ENCODE data around the gene PRDM10. TPM values are rescaled to one million over a fixed set of nuclear protein-coding genes. Genes with fewer than 3 reads are reported as not detected.
A peak's percentile ranks its signal among the peaks of the same experiment; 100 is the strongest.

Gene PRDM10
- total RNA-seq, 1 donor from 2014 or later, result 48.1 TPM

GRCh38 chr11:129910360-129910759 is 92.3 kb downstream of the PRDM10 start:
- no peak for TF ChIP-seq CTCF (IDR thresholded peaks at IDR 0.05)
- no peaks in the 10 kb centered on the region for H3K9me3 ChIP-seq
- no peak overlapping the region for H3K27ac ChIP-seq
- DNase-seq (ENCODE audit: low spot score in 2 of 2), result no peak
- no peaks in the 10 kb centered on the region for H3K4me1 ChIP-seq
- no peak overlapping the region for H3K4me3 ChIP-seq
- H3K36me3 ChIP-seq, result peaks cover 32 to 53% of the 10 kb centered on the region in 2 donors
- intact Hi-C loops (cut with DNase I), result no loop called here
- H3K27me3 ChIP-seq, result no peaks in the 10 kb centered on the region

- Histone ChIP-seq H3K36me3 (peaks cover 14 to 48% of the 10 kb centered on the region in 2 donors), H3K27ac (no peak overlapping the region), H3K27me3 (no peaks in the 10 kb centered on the region), H3K9me3 (no peaks in the 10 kb centered on the region), H3K4me1 (no peaks in the 10 kb centered on the region), H3K4me3 (no peak overlapping the region)
- TF ChIP-seq CTCF (IDR thresholded peaks at IDR 0.05), result no peak
- intact Hi-C loops (cut with DNase I), result no loop called here
- no peak for DNase-seq (ENCODE audit: low spot score in 2 of 2)
Observed at GRCh38 chr11:129905402-129905801, 97.2 kb downstream of the PRDM10 start.

- intact Hi-C loops (cut with DNase I), result loop anchor here (5.0 to 10.0 kb wide), 3 partner anchors 106 to 1019 kb away; partner anchors contain the start of genes PRDM10, SNX19 and ZBTB44
- peaks cover 0 to 9% of the 10 kb centered on the region in 2 donors for H3K4me1 ChIP-seq
- H3K4me3 ChIP-seq, result peak overlapping the region; percentile 94 to 96
- peaks cover 0 to 22% of the 10 kb centered on the region in 2 donors for H3K36me3 ChIP-seq
- no peak for TF ChIP-seq CTCF (IDR thresholded peaks at IDR 0.05)
- no peaks in the 10 kb centered on the region for H3K27me3 ChIP-seq
- DNase-seq (ENCODE audit: low spot score in 2 of 2), result no peak
- peak overlapping the region; percentile 55 to 78 for H3K27ac ChIP-seq
- no peaks in the 10 kb centered on the region for H3K9me3 ChIP-seq
Observed at GRCh38 chr11:129896062-129896461, 106.6 kb downstream of the PRDM10 start.

- no peaks in the 10 kb centered on the region for H3K27me3 ChIP-seq
- H3K4me3 ChIP-seq, result peak within 1 kb of the TSS; percentile 94 to 96
- intact Hi-C loops (cut with DNase I), result loop anchor here (2.0 to 10.0 kb wide), 4 partner anchors 107 to 1019 kb away; partner anchors contain the start of genes APLP2, PRDM10, SNX19 and ZBTB44
- H3K27ac ChIP-seq, result peak within 1 kb of the TSS; percentile 60 to 78
- TF ChIP-seq CTCF (IDR thresholded peaks at IDR 0.05), result no peak
- DNase-seq (ENCODE audit: low spot score in 2 of 2), result peak in 1 of 2 donors; percentile 93
- H3K9me3 ChIP-seq, result no peaks in the 10 kb centered on the region
- peaks cover 2 to 29% of the 10 kb centered on the region in 2 donors for H3K36me3 ChIP-seq
- H3K4me1 ChIP-seq, result peaks cover 0 to 9% of the 10 kb centered on the region in 2 donors
Observed at GRCh38 chr11:129895126-129896041, 107.3 kb downstream of the PRDM10 start, which contains the start of gene NFRKB. Gene NFRKB (minus strand): TSS chr11:129895578. CDS start chr11:129892849, 2,729 bp downstream.

GRCh38 chr11:129894278-129895125 is 108.1 kb downstream of the PRDM10 start:
- H3K27ac ChIP-seq, result peak overlapping the region; percentile 60 to 78
- no peaks in the 10 kb centered on the region for H3K9me3 ChIP-seq
- no peaks in the 10 kb centered on the region for H3K27me3 ChIP-seq
- peaks cover 0 to 9% of the 10 kb centered on the region in 2 donors for H3K4me1 ChIP-seq
- intact Hi-C loops (cut with DNase I), result loop anchor here (2.0 to 10.0 kb wide), 4 partner anchors 108 to 1020 kb away; partner anchors contain the start of genes APLP2, PRDM10, SNX19 and ZBTB44
- TF ChIP-seq CTCF (IDR thresholded peaks at IDR 0.05), result no peak
- peaks cover 9 to 34% of the 10 kb centered on the region in 2 donors for H3K36me3 ChIP-seq
- no peak for DNase-seq (ENCODE audit: low spot score in 2 of 2)
- peak overlapping the region; percentile 94 to 96 for H3K4me3 ChIP-seq
